ENCODE measurements around the gene IRAK1. TPM values are rescaled to one million over a fixed set of nuclear protein-coding genes. Genes with fewer than 3 reads are reported as not detected.

The IRAK1 gene
- total and polyA plus RNA-seq, 9 of the 15 experiments (the other 6 are each of a cell fraction or from before 2014, with no cell fraction given) = 11.6 to 261 (median 91.6) TPM

- H3K9me3 ChIP-seq (replicated peaks; ENCODE audit: control insufficient read depth, insufficient read depth, low read depth, low read length) = no peaks in the 10 kb centered on the region
- POLR2A ChIA-PET = interaction anchor here (0.5 to 3.4 kb wide), 8 partner anchors 8 to 243 kb away, joined by 3 to 16 read pairs (median 4); no protein-coding TSS in a partner anchor
- H3K4me2 ChIP-seq (ENCODE audit: insufficient read depth, low read length) = peak overlapping the region; percentile 86
- H3K79me2 ChIP-seq (ENCODE audit: control insufficient read depth, insufficient read depth, low read length) = peaks cover 87% of the 10 kb centered on the region
- 0% methylated on average over 3 of the region's 26 CpGs for WGBS (ENCODE audit: insufficient coverage, low coverage, missing lambda C conversion rate)
- no peaks in the 10 kb centered on the region for H3K27me3 ChIP-seq (ENCODE audit: control insufficient read depth in 2 of 2, insufficient read depth in 2 of 2, low read length in 2 of 2)
- peaks cover 5% of the 10 kb centered on the region for H3K9me1 ChIP-seq (ENCODE audit: control insufficient read depth, insufficient read depth, low read length)
- in situ Hi-C loops (cut with MboI) (no loop called here), intact Hi-C loops (cut with micrococcal nuclease) (loop anchor here (2.0 kb wide), 1 partner anchor 51 kb away; no protein-coding TSS in a partner anchor)
- H3K4me1 ChIP-seq (replicated peaks in 1 of 2; ENCODE audit: control insufficient read depth in 2 of 2, insufficient read depth in 2 of 2, low read length in 2 of 2) = peaks cover 40 to 69% of the 10 kb centered on the region in 2 experiments
- no peak overlapping the region for H2AFZ ChIP-seq (ENCODE audit: low read depth, low read length)
- peak overlapping the region; percentile 74 for H3K27ac ChIP-seq (ENCODE audit: extremely low read depth, low read depth, low read length)
- H3K4me3 ChIP-seq = peak overlapping the region; percentile 84
- ATAC-seq = no peak
- BruUV-seq (replicated peaks) = no TSS peak
- FAIRE-seq = peak; percentile 65
- TF ChIP-seq TEAD1 (CRISPR knock-in tag; IDR thresholded peaks at IDR 0.05) (no peak), ZBTB7A (IDR thresholded peaks at IDR 0.05; ENCODE audit: borderline replicate concordance, control insufficient read depth, low read depth, low read length) (0 out of 2 replicates have a peak, but pooled peaks have one; percentile 7), SIN3A (IDR thresholded peaks at IDR 0.05; ENCODE audit: borderline replicate concordance in 2 of 2, control insufficient read depth in 1 of 2, low read depth in 2 of 2, low read length in 2 of 2) (peak in 1 of 2 experiments; percentile 51; a peak in 1 of 4 replicates), MTA3 (IDR thresholded peaks at IDR 0.05; ENCODE audit: borderline replicate concordance) (no peak), ARID3A (IDR thresholded peaks at IDR 0.05; ENCODE audit: borderline replicate concordance, low read depth, low read length) (no peak), ZNF41 (CRISPR knock-in tag; conservative IDR thresholded peaks at IDR 0.05) (no peak), POLR2AphosphoS5 (IDR thresholded peaks at IDR 0.05; ENCODE audit: control insufficient read depth, insufficient read depth, low read depth, low read length) (no peak), LARP7 (IDR thresholded peaks at IDR 0.05) (no peak), GABPB1 (CRISPR knock-in tag; IDR thresholded peaks at IDR 0.05) (no peak), MEIS2 (IDR thresholded peaks at IDR 0.05; ENCODE audit: partially characterized antibody) (no peak), NRF1 (conservative IDR thresholded peaks at IDR 0.05 in 1 of 2, IDR thresholded peaks at IDR 0.05 in 1 of 2) (peak; percentile 69 to 73), ARNT (IDR thresholded peaks at IDR 0.05) (peak in 1 of 2 experiments; percentile 53; a peak in 1 of 4 replicates)
- CTCF ChIA-PET (ENCODE audit: low intra/inter-chr PET ratio) = interaction anchor here (0.9 kb wide), 1 partner anchor 12 kb away, joined by 3 read pairs; no protein-coding TSS in a partner anchor
- H4K20me1 ChIP-seq (replicated peaks; ENCODE audit: control insufficient read depth, insufficient read depth, low read length) = peaks cover 46% of the 10 kb centered on the region
- DNase-seq (ENCODE audit: extremely low read depth in 1 of 4, low spot score in 3 of 4) = peak in 2 of 4 experiments; percentile 30 to 63
- peaks cover 47% of the 10 kb centered on the region; the same call in 2 of the 3 replicates for H3K36me3 ChIP-seq (ENCODE audit: control insufficient read depth, insufficient read depth, low read length)
- peak overlapping the region; percentile 77 to 96 for H3K9ac ChIP-seq (ENCODE audit: insufficient read depth in 1 of 2, low read depth in 2 of 2, low read length in 2 of 2)
Measured at GRCh38 chrX:153969904-153970356, 49.8 kb downstream of the IRAK1 start.
